AG04450 (cell line): Measurements from ENCODE around the gene ZNF593. TPM values are rescaled to one million over a fixed set of nuclear protein-coding genes. Genes with fewer than 3 reads are reported as not detected.

Experiments
- CTCF ChIA-PET: fragments of 300-600, 350-600 bp; formaldehyde crosslinking; extraction: SDS; loops from one replicate; lab custom pipeline; 2022; ENCODE audit warnings: antibody characterized with exemption, inconsistent platforms; lab: Charles Lee
- POLR2A ChIA-PET: fragments of 350-600 bp; formaldehyde crosslinking; extraction: SDS; loops from one replicate; lab custom pipeline; 2021; ENCODE audit warnings: antibody characterized with exemption, inconsistent platforms; lab: Yijun Ruan, JAX
- DNase-seq: peaks from one replicate; pipeline ENCODE4 v3.0.0-alpha.2; 2011; ENCODE audit warnings: low read depth, low spot score
- H3K27ac ChIP-seq: one replicate; pipeline ENCODE4 v1.5.1; 2012; ENCODE audit warnings: low read depth, low read length, control low read depth
- H3K27me3 ChIP-seq: one replicate; pipeline ENCODE4 v1.6.0; 2012; ENCODE audit warnings: low read length; ENCODE audit not compliant: control insufficient read depth, insufficient read depth
- H3K4me3 ChIP-seq: 2 replicates; pipeline ENCODE4 v1.5.1; 2011; ENCODE audit warnings: mild to moderate bottlenecking, low read depth, low read length, control low read depth
- H3K9me3 ChIP-seq: 2 replicates; pipeline ENCODE4 v1.5.1; 2012; ENCODE audit warnings: low read length; ENCODE audit not compliant: control insufficient read depth, insufficient read depth
- CTCF ChIP-seq: IDR thresholded peaks from 2 replicates; pipeline ENCODE4 v1.5.1; 2011; ENCODE audit warnings: low read depth, low read length, control low read depth, inconsistent platforms
- polyA plus RNA-seq: library from polyadenylated mRNA; depleted of rRNA; stranded (reverse); fragments of >200 nt; gene quantifications from 2 replicates; pipeline ENCODE4 v1.2.3, GENCODE V29; 2011

ZNF593 gene
- polyA plus RNA-seq, 1 experiment, result 19.7 TPM

DNA sequence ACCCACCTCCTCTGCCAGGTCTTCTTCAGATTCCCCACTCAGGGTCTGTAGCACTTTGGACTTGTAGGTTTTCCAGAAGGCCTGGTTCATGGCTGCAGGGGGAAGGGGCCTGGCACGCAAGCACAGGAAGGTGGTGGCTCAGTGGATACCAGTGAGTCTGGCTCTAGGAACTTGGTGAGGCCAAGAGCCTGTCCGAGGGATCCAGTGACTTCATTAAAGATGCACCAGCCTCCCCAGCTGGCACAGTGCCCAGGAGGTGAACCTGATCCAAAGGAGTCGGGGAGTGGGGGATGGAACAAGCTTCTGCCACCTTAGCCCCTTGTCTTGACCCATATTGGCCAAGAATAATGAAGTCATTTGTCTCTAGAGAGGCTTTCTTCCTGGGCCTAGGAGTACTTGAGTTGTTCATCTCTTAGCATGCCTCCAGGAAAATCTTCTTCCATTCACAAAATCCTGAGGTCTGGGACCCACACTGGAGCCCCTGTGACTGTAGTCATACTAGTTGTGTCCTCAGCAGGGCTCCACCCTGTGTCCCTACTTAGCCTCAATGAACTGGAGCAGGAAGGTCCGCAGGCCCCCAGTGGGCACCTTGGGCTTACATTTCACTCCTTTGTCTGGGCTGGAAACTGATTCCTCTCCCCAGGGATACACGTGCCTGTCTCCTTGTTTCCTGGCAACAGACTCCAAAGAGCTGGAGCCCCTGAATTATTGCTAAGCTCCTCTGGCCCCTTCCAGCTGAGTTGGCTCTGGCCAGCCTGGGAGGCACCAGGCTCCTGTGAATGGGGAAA lies 1.1 kb upstream of the ZNF593 start, which contains the start of gene C1orf232:
Gene C1orf232, minus strand, starts transcription at position 554 of the 788 bp plus-strand sequence. Its CDS starts 464 bp downstream, at position 90.
- Histone ChIP-seq H3K4me3 (peak within 1 kb of the TSS; percentile 87), H3K27me3 (peaks cover 9% of the 10 kb centered on the region), H3K27ac (peak within 1 kb of the TSS; percentile 52), H3K9me3 (no peaks in the 10 kb centered on the region; the same call in 1 of the 2 replicates)
- no peak for TF ChIP-seq CTCF
- no peak for DNase-seq
- POLR2A ChIA-PET, result no interaction called here
- CTCF ChIA-PET, result interaction anchor here (1.9 to 2.8 kb wide), 3 partner anchors 13 to 153 kb away, joined by 8 to 22 read pairs (median 10); partner anchors contain the start of gene CEP85

GRCh38 chr1:26169198-26169554 lies 532 bp upstream of the ZNF593 start:
- ChIA-PET POLR2A (interaction anchor here (0.6 to 1.5 kb wide), 3 partner anchors 12 to 236 kb away, joined by 3 to 8 read pairs (median 5); no protein-coding TSS in a partner anchor), CTCF (interaction anchor here (0.6 to 3.1 kb wide), 19 partner anchors 10 to 1148 kb away, joined by 3 to 22 read pairs (median 4); partner anchors contain the start of gene CEP85)
- Histone ChIP-seq H3K27ac (peak overlapping the region; percentile 24), H3K4me3 (no peak overlapping the region), H3K9me3 (no peaks in the 10 kb centered on the region; the same call in 1 of the 2 replicates), H3K27me3 (peaks cover 9% of the 10 kb centered on the region)
- TF ChIP-seq CTCF, result no peak
- DNase-seq, result no peak

- TF ChIP-seq CTCF, result no peak
- peak overlapping the region; percentile 52 for H3K27ac ChIP-seq
- ChIA-PET CTCF (interaction anchor here (0.9 to 3.1 kb wide), 20 partner anchors 9 to 246 kb away, joined by 3 to 22 read pairs (median 4); partner anchors contain the start of gene CEP85), POLR2A (interaction anchor here (0.7 to 1.5 kb wide), 4 partner anchors 14 to 282 kb away, joined by 3 to 8 read pairs (median 4); partner anchors contain the start of gene CEP85)
- H3K4me3 ChIP-seq, result peak overlapping the region; percentile 87
- H3K9me3 ChIP-seq, result no peaks in the 10 kb centered on the region; the same call in 1 of the 2 replicates
- peaks cover 5% of the 10 kb centered on the region for H3K27me3 ChIP-seq
- no peak for DNase-seq
These were observed 739 bp downstream of the ZNF593 start for GRCh38 chr1:26170472-26170821.

GRCh38 chr1:26171084-26172072 lies 1.7 kb downstream of the ZNF593 start, which contains the start of gene ZNF593OS:
Gene ZNF593OS, minus strand, starts transcription at chr1:26171832. Its CDS starts 171 bp downstream, at chr1:26171661.
- CTCF ChIA-PET, result interaction anchor here (0.7 to 3.1 kb wide), 2 partner anchors 52 to 246 kb away, joined by 4 to 17 read pairs; no protein-coding TSS in a partner anchor

More at GRCh38 chr1:26171084-26172072, 1.7 kb downstream of the ZNF593 start, which contains the start of gene ZNF593OS:
- H3K4me3 ChIP-seq, result peak within 1 kb of the TSS; percentile 87
- H3K27me3 ChIP-seq, result no peaks in the 10 kb centered on the region
- DNase-seq, result no peak
- no peak for TF ChIP-seq CTCF
- H3K27ac ChIP-seq, result no peak within 1 kb of the TSS
- POLR2A ChIA-PET, result interaction anchor here (0.6 kb wide), 1 partner anchor 59 kb away, joined by 5 read pairs; no protein-coding TSS in a partner anchor
- H3K9me3 ChIP-seq, result no peaks in the 10 kb centered on the region; the same call in 1 of the 2 replicates
